ENCODE results near the gene FHOD3.

GRCh38 chr18:36724169-36724568 is 426.7 kb downstream of the FHOD3 start:
- TF ChIP-seq CTCF (conservative IDR thresholded peaks at IDR 0.05; ENCODE audit: low read length): no peak
- no peak for TF ChIP-seq EZH2phosphoT487 (IDR thresholded peaks at IDR 0.05; ENCODE audit: borderline replicate concordance)
